GM23338 (cell line): ENCODE measurements around the gene TAC3. TPM values are rescaled to one million over a fixed set of nuclear protein-coding genes. Genes with fewer than 3 reads are reported as not detected.

Experiments used
- ATAC-seq: fragments of 200-7000 bp; cut with Tn5 transposase; 3 replicates; pipeline ENCODE4 v1.9.1; 2020
- DNase-seq: peaks from one replicate; pipeline ENCODE4 v3.0.0-alpha.2; 2015; ENCODE audit warnings: low spot score
- H2AFZ ChIP-seq: fragments of 200-600 bp; sonication (generic); 2 replicates; pipeline ENCODE4 v1.8.0; 2016; ENCODE audit warnings: antibody characterized with exemption, mild to moderate bottlenecking, moderate library complexity
- H3F3A ChIP-seq: fragments of 200-600 bp; sonication (generic); replicated peaks from 2 replicates; pipeline ENCODE4 v1.8.0; 2017; ENCODE audit warnings: antibody characterized with exemption, mixed run types, low read depth
- H3K27ac ChIP-seq: fragments of 200-600 bp; sonication (generic); 2 replicates; pipeline ENCODE4 v1.6.1; 2016; ENCODE audit warnings: low read depth
- H3K27me3 ChIP-seq: fragments of 200-600 bp; sonication (generic); 2 replicates; pipeline ENCODE4 v1.8.0; 2016; ENCODE audit warnings: mild to moderate bottlenecking, mixed run types, moderate library complexity; ENCODE audit not compliant: insufficient read depth
- H3K36me3 ChIP-seq: fragments of 200-600 bp; sonication (generic); 2 replicates; pipeline ENCODE4 v1.8.0; 2016; ENCODE audit warnings: mild to moderate bottlenecking; ENCODE audit not compliant: insufficient read depth
- H3K4me1 ChIP-seq: fragments of 200-600 bp; sonication (generic); 2 replicates; pipeline ENCODE4 v1.8.0; 2016; ENCODE audit warnings: mild to moderate bottlenecking, moderate library complexity; ENCODE audit not compliant: insufficient read depth
- H3K4me2 ChIP-seq: fragments of 200-600 bp; sonication (generic); 2 replicates; pipeline ENCODE4 v1.7.1; 2017; ENCODE audit warnings: mixed run types
- H3K4me3 ChIP-seq: fragments of 200-600 bp; sonication (generic); 2 replicates; pipeline ENCODE4 v1.6.1; 2016; ENCODE audit warnings: mixed run types
- H3K79me2 ChIP-seq: fragments of 200-600 bp; sonication (generic); replicated peaks from 2 replicates; pipeline ENCODE4 v1.8.0; 2017; ENCODE audit warnings: mild to moderate bottlenecking; ENCODE audit not compliant: insufficient read depth
- H3K9me2 ChIP-seq: fragments of 200-600 bp; sonication (generic); 2 replicates; pipeline ENCODE4 v1.8.0; 2017; ENCODE audit not compliant: insufficient read depth
- H4K20me1 ChIP-seq: fragments of 200-600 bp; sonication (generic); replicated peaks from 2 replicates; pipeline ENCODE4 v1.8.0; 2017; ENCODE audit warnings: mild to moderate bottlenecking; ENCODE audit not compliant: insufficient read depth
- H3K27ac Mint-ChIP-seq: 2 replicates; pipeline ENCODE4 v1.8.0; 2020; ENCODE audit warnings: inconsistent platforms, mild to moderate bottlenecking, moderate library complexity, mixed read lengths
- H3K27me3 Mint-ChIP-seq: 3 replicates; pipeline ENCODE4 v1.8.0; 2022; ENCODE audit warnings: low read depth, mild to moderate bottlenecking, moderate library complexity, mixed read lengths, inconsistent platforms; ENCODE audit not compliant: insufficient read depth, poor library complexity
- H3K36me3 Mint-ChIP-seq: 3 replicates; pipeline ENCODE4 v1.8.0; 2021; ENCODE audit warnings: low read depth, mild to moderate bottlenecking, inconsistent platforms, moderate library complexity, mixed read lengths
- H3K4me1 Mint-ChIP-seq: 3 replicates; pipeline ENCODE4 v1.8.0; 2020; ENCODE audit warnings: mild to moderate bottlenecking, inconsistent platforms, mixed read lengths
- H3K4me3 Mint-ChIP-seq: 3 replicates; pipeline ENCODE4 v1.8.0; 2021; ENCODE audit warnings: moderate library complexity, mild to moderate bottlenecking, inconsistent platforms, mixed read lengths
- H3K9me3 Mint-ChIP-seq: 3 replicates; pipeline ENCODE4 v1.8.0; 2020; ENCODE audit warnings: moderate library complexity, mild to moderate bottlenecking, inconsistent platforms, mixed read lengths
- CREB1 ChIP-seq: fragments of 250-450 bp; sonication (Bioruptor Pico); IDR thresholded peaks from 2 replicates; pipeline ENCODE4 v1.5.0; 2020; ENCODE audit warnings: low read depth, mild to moderate bottlenecking, moderate library complexity
- ETS1 ChIP-seq: IDR thresholded peaks from 2 replicates; pipeline ENCODE4 v1.6.1; 2016; ENCODE audit warnings: antibody characterized with exemption
- EZH2 ChIP-seq: fragments of 200-600 bp; sonication (generic); IDR thresholded peaks from one replicate; pipeline ENCODE4 v1.8.0; 2017; ENCODE audit warnings: antibody characterized with exemption, mild to moderate bottlenecking, low read depth; ENCODE audit not compliant: unreplicated experiment
- EZH2phosphoT487 ChIP-seq: fragments of 200-600 bp; sonication (generic); IDR thresholded peaks from one replicate; pipeline ENCODE4 v1.8.1; 2018; ENCODE audit warnings: antibody characterized with exemption; ENCODE audit not compliant: unreplicated experiment
- JUNB ChIP-seq: IDR thresholded peaks from one replicate; pipeline ENCODE4 v1.6.1; 2016; ENCODE audit warnings: antibody characterized with exemption; ENCODE audit not compliant: unreplicated experiment
- NANOG ChIP-seq: IDR thresholded peaks from 2 replicates; pipeline ENCODE4 v1.6.1; 2016; ENCODE audit warnings: antibody characterized with exemption, borderline replicate concordance
- POLR2AphosphoS5 ChIP-seq: IDR thresholded peaks from 2 replicates; pipeline ENCODE4 v1.6.1; 2016; ENCODE audit warnings: antibody characterized with exemption, low read depth
- STAT1 ChIP-seq: IDR thresholded peaks from one replicate; pipeline ENCODE4 v1.6.1; 2016; ENCODE audit warnings: antibody characterized with exemption; ENCODE audit not compliant: unreplicated experiment
- ZNF114 ChIP-seq: fragments of 250-450 bp; sonication (Bioruptor Pico); IDR thresholded peaks from 2 replicates; pipeline ENCODE4 v1.5.0; 2020; ENCODE audit warnings: mild to moderate bottlenecking, moderate library complexity
- ZNF331 ChIP-seq: fragments of 250-450 bp; sonication (Bioruptor Pico); IDR thresholded peaks from 2 replicates; pipeline ENCODE4 v1.5.0; 2020; ENCODE audit warnings: low read depth, mild to moderate bottlenecking, moderate library complexity
- polyA plus RNA-seq: library from polyadenylated mRNA; unstranded; fragments of >200 nt; fragmentation: Nextera tagmentation; extraction: Ambion mirVana; gene quantifications from 2 replicates; pipeline ENCODE4 v1.2.1, GENCODE V29; 2016
- total RNA-seq: library from RNA; depleted of rRNA; stranded (reverse); fragments of >200 nt; shearing (Covaris generic); gene quantifications from 2 replicates; pipeline ENCODE4 v1.2.3, GENCODE V29; 2014
- TF ChIP-seq, protein P1 (sequence below): fragments of 250-450 bp; sonication (Bioruptor Pico); IDR thresholded peaks from 2 replicates; pipeline ENCODE4 v1.5.0; 2020; ENCODE audit warnings: mild to moderate bottlenecking, moderate library complexity
- TF ChIP-seq, protein P2 (sequence below): IDR thresholded peaks from one replicate; pipeline ENCODE4 v1.6.1; 2018; ENCODE audit warnings: antibody characterized with exemption; ENCODE audit not compliant: unreplicated experiment
- TF ChIP-seq, protein P3 (sequence below), 2 experiments: fragments of 200-600 bp in 1 of 2; sonication (generic) in 1 of 2; conservative IDR thresholded peaks; 2 replicates each; pipeline versions ENCODE4 v1.5.1 to v1.6.1; 2016 to 2017; ENCODE audit warnings: antibody characterized with exemption in 2 of 2, low read depth in 2 of 2, mild to moderate bottlenecking in 2 of 2, moderate library complexity in 1 of 2

TAC3 gene
- total and polyA plus RNA-seq, 2 experiments from 2014 or later = 11.9 to 35.1 TPM

GRCh38 chr12:56995201-56995929 lies 21.0 kb downstream of the TAC3 start:
- no peak overlapping the region; the same call in 1 of the 2 replicates for H3K27ac Mint-ChIP-seq
- H3K27me3 Mint-ChIP-seq = peaks cover 8% of the 10 kb centered on the region
- no peak for DNase-seq

More at GRCh38 chr12:56995201-56995929, 21.0 kb downstream of the TAC3 start:
- Mint-ChIP-seq H3K9me3 (no peaks in the 10 kb centered on the region), H3K4me3 (no peak overlapping the region), H3K36me3 (peaks cover 20% of the 10 kb centered on the region), H3K4me1 (peaks cover 8% of the 10 kb centered on the region)
- peaks cover 12% of the 10 kb centered on the region for H4K20me1 ChIP-seq
- H3K27me3 ChIP-seq = no peaks in the 10 kb centered on the region
- no peak overlapping the region for H3K4me3 ChIP-seq
- no peaks in the 10 kb centered on the region for H3F3A ChIP-seq
- ATAC-seq = no peak
- H3K9me2 ChIP-seq = no peaks in the 10 kb centered on the region
- TF ChIP-seq EZH2phosphoT487 = no peak
- TF ChIP-seq STAT1 = no peak
- TF ChIP-seq, protein P1, sequence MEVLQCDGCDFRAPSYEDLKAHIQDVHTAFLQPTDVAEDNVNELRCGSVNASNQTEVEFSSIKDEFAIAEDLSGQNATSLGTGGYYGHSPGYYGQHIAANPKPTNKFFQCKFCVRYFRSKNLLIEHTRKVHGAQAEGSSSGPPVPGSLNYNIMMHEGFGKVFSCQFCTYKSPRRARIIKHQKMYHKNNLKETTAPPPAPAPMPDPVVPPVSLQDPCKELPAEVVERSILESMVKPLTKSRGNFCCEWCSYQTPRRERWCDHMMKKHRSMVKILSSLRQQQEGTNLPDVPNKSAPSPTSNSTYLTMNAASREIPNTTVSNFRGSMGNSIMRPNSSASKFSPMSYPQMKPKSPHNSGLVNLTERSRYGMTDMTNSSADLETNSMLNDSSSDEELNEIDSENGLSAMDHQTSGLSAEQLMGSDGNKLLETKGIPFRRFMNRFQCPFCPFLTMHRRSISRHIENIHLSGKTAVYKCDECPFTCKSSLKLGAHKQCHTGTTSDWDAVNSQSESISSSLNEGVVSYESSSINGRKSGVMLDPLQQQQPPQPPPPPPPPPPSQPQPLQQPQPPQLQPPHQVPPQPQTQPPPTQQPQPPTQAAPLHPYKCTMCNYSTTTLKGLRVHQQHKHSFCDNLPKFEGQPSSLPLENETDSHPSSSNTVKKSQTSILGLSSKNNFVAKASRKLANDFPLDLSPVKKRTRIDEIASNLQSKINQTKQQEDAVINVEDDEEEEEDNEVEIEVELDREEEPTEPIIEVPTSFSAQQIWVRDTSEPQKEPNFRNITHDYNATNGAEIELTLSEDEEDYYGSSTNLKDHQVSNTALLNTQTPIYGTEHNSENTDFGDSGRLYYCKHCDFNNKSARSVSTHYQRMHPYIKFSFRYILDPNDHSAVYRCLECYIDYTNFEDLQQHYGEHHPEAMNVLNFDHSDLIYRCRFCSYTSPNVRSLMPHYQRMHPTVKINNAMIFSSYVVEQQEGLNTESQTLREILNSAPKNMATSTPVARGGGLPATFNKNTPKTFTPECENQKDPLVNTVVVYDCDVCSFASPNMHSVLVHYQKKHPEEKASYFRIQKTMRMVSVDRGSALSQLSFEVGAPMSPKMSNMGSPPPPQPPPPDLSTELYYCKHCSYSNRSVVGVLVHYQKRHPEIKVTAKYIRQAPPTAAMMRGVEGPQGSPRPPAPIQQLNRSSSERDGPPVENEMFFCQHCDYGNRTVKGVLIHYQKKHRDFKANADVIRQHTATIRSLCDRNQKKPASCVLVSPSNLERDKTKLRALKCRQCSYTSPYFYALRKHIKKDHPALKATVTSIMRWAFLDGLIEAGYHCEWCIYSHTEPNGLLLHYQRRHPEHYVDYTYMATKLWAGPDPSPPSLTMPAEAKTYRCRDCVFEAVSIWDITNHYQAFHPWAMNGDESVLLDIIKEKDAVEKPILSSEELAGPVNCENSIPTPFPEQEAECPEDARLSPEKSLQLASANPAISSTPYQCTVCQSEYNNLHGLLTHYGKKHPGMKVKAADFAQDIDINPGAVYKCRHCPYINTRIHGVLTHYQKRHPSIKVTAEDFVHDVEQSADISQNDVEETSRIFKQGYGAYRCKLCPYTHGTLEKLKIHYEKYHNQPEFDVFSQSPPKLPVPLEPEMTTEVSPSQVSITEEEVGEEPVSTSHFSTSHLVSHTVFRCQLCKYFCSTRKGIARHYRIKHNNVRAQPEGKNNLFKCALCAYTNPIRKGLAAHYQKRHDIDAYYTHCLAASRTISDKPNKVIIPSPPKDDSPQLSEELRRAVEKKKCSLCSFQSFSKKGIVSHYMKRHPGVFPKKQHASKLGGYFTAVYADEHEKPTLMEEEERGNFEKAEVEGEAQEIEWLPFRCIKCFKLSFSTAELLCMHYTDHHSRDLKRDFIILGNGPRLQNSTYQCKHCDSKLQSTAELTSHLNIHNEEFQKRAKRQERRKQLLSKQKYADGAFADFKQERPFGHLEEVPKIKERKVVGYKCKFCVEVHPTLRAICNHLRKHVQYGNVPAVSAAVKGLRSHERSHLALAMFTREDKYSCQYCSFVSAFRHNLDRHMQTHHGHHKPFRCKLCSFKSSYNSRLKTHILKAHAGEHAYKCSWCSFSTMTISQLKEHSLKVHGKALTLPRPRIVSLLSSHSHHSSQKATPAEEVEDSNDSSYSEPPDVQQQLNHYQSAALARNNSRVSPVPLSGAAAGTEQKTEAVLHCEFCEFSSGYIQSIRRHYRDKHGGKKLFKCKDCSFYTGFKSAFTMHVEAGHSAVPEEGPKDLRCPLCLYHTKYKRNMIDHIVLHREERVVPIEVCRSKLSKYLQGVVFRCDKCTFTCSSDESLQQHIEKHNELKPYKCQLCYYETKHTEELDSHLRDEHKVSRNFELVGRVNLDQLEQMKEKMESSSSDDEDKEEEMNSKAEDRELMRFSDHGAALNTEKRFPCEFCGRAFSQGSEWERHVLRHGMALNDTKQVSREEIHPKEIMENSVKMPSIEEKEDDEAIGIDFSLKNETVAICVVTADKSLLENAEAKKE = no peak
- no peak for TF ChIP-seq POLR2AphosphoS5
- no peak for TF ChIP-seq EZH2
- no peak for TF ChIP-seq ZNF114 (CRISPR knock-in tag)
- no peak for TF ChIP-seq CREB1 (CRISPR knock-in tag)
- TF ChIP-seq NANOG = no peak
- TF ChIP-seq, protein P2, sequence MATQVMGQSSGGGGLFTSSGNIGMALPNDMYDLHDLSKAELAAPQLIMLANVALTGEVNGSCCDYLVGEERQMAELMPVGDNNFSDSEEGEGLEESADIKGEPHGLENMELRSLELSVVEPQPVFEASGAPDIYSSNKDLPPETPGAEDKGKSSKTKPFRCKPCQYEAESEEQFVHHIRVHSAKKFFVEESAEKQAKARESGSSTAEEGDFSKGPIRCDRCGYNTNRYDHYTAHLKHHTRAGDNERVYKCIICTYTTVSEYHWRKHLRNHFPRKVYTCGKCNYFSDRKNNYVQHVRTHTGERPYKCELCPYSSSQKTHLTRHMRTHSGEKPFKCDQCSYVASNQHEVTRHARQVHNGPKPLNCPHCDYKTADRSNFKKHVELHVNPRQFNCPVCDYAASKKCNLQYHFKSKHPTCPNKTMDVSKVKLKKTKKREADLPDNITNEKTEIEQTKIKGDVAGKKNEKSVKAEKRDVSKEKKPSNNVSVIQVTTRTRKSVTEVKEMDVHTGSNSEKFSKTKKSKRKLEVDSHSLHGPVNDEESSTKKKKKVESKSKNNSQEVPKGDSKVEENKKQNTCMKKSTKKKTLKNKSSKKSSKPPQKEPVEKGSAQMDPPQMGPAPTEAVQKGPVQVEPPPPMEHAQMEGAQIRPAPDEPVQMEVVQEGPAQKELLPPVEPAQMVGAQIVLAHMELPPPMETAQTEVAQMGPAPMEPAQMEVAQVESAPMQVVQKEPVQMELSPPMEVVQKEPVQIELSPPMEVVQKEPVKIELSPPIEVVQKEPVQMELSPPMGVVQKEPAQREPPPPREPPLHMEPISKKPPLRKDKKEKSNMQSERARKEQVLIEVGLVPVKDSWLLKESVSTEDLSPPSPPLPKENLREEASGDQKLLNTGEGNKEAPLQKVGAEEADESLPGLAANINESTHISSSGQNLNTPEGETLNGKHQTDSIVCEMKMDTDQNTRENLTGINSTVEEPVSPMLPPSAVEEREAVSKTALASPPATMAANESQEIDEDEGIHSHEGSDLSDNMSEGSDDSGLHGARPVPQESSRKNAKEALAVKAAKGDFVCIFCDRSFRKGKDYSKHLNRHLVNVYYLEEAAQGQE = no peak
- no peak for TF ChIP-seq ZNF331
- TF ChIP-seq, protein P3, sequence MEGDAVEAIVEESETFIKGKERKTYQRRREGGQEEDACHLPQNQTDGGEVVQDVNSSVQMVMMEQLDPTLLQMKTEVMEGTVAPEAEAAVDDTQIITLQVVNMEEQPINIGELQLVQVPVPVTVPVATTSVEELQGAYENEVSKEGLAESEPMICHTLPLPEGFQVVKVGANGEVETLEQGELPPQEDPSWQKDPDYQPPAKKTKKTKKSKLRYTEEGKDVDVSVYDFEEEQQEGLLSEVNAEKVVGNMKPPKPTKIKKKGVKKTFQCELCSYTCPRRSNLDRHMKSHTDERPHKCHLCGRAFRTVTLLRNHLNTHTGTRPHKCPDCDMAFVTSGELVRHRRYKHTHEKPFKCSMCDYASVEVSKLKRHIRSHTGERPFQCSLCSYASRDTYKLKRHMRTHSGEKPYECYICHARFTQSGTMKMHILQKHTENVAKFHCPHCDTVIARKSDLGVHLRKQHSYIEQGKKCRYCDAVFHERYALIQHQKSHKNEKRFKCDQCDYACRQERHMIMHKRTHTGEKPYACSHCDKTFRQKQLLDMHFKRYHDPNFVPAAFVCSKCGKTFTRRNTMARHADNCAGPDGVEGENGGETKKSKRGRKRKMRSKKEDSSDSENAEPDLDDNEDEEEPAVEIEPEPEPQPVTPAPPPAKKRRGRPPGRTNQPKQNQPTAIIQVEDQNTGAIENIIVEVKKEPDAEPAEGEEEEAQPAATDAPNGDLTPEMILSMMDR (conservative IDR thresholded peaks at IDR 0.05; ENCODE audit: low read depth in 2 of 2) = no peak
- no peak for TF ChIP-seq ETS1
- no peak for TF ChIP-seq JUNB
- no peak overlapping the region for H3K27ac ChIP-seq
- no peaks in the 10 kb centered on the region; the same call in 1 of the 2 replicates for H3K4me1 ChIP-seq
- no peak overlapping the region for H2AFZ ChIP-seq
- no peaks in the 10 kb centered on the region for H3K36me3 ChIP-seq
- no peak overlapping the region for H3K4me2 ChIP-seq
- peaks cover 13% of the 10 kb centered on the region for H3K79me2 ChIP-seq
